ENCODE data around the gene GRAMD2A.

Gene GRAMD2A

GRCh38 chr15:72216079-72216478 lies 18.5 kb upstream of the GRAMD2A start:
- DNase-seq = no peak

GRCh38 chr15:72207558-72208085 lies 10.0 kb upstream of the GRAMD2A start:
- DNase-seq = no peak

- DNase-seq = no peak
Measured at GRCh38 chr15:72206677-72207000, 9.1 kb upstream of the GRAMD2A start.

GRCh38 chr15:72205896-72206676 lies 8.5 kb upstream of the GRAMD2A start:
- DNase-seq = no peak

- no peak for DNase-seq
Measured at GRCh38 chr15:72205273-72205672, 7.7 kb upstream of the GRAMD2A start.

- peak; percentile 98 to 99 for DNase-seq
Measured at GRCh38 chr15:72203507-72203837, 5.9 kb upstream of the GRAMD2A start.

GRCh38 chr15:72202801-72203506 lies 5.4 kb upstream of the GRAMD2A start:
- DNase-seq = no peak

GRCh38 chr15:72202302-72202701 lies 4.7 kb upstream of the GRAMD2A start:
- DNase-seq = no peak

GRCh38 chr15:72201391-72201921 lies 3.9 kb upstream of the GRAMD2A start:
- DNase-seq = no peak

GRCh38 chr15:72200395-72201237 lies 3.0 kb upstream of the GRAMD2A start:
- DNase-seq = no peak

GRCh38 chr15:72199721-72200212 lies 2.2 kb upstream of the GRAMD2A start:
- peak in 1 of 2 experiments; percentile 67 for DNase-seq

GRCh38 chr15:72199205-72199515 lies 1.6 kb upstream of the GRAMD2A start:
- no peak for DNase-seq

- DNase-seq = no peak
Measured at GRCh38 chr15:72198356-72199204, 993 bp upstream of the GRAMD2A start.

- no peak for DNase-seq
Measured at GRCh38 chr15:72197041-72197459, 537 bp downstream of the GRAMD2A start.

- DNase-seq = no peak
Measured at GRCh38 chr15:72196409-72197040, 1.1 kb downstream of the GRAMD2A start.

- DNase-seq = no peak
Measured at GRCh38 chr15:72195101-72195511, 2.5 kb downstream of the GRAMD2A start.

- no peak for DNase-seq
Measured at GRCh38 chr15:72193836-72194396, 3.7 kb downstream of the GRAMD2A start.

GRCh38 chr15:72192416-72192815 lies 5.2 kb downstream of the GRAMD2A start:
- DNase-seq = no peak

- no peak for DNase-seq
Measured at GRCh38 chr15:72189250-72189902, 8.2 kb downstream of the GRAMD2A start.

- no peak for DNase-seq
Measured at GRCh38 chr15:72184165-72184811, 13.3 kb downstream of the GRAMD2A start.
